ENCODE data around the gene TTC9B. TPM values are rescaled to one million over a fixed set of nuclear protein-coding genes. Genes with fewer than 3 reads are reported as not detected.

The TTC9B gene
- total and polyA plus RNA-seq, 2 of the 13 experiments (the other 11 are each of a cell fraction or from before 2014, with no cell fraction given): not detected

DNA sequence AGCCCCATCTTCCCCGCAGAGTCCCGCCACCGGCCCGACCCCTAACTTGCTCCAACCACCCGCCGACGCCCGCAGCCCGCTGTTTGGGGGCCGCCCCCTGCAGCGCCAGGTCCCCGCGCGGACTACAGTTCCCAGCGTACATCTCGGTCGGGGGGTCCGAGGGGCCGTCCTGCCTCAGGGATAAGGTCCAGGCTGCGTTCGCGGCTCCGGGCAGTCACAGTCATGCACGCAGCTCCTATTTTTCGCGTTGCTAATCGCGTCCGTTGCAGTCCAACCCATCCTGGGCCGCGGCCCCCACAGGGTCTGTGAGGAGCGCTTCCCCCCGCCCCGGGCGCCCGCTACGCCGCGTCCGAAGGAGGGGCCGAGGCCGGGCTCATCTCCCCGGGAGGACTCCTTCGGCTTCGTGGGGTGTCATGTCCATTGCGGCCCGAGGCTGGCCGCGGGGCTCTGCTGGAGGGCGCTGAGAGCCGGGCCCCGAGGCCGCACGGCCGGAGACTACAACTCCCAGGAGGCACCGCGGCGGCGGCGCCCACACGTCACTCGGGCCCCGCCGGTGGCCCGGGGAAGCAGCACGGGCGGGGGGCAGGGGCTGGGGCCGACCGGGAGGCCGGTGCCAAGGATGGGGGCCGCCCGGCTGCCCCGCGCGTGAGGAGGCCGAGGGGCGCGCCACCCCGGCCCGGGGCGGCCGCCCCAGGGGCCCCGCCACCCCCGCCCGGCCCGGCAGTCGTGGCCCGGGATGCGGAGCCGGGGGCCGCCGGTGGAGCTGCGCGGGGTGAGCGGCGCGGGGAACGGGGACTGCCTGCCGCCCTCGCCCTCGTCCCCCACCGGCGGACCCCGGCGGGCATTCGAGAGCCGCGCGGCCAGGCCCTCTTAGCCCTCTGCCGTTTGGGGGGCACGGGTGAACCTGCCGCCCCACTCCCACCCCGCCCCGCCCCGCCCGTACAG is 27.0 kb downstream of the TTC9B start, which contains the start of gene MAP3K10 (continued):
- TF ChIP-seq, protein P1, sequence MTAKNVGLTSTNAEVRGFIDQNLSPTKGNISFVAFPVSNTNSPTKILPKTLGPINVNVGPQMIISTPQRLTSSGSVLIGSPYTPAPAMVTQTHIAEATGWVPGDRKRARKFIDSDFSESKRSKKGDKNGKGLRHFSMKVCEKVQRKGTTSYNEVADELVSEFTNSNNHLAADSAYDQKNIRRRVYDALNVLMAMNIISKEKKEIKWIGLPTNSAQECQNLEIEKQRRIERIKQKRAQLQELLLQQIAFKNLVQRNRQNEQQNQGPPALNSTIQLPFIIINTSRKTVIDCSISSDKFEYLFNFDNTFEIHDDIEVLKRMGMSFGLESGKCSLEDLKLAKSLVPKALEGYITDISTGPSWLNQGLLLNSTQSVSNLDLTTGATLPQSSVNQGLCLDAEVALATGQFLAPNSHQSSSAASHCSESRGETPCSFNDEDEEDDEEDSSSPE (CRISPR knock-in tag; IDR thresholded peaks at IDR 0.05): peak; percentile 47
- no peak for TF ChIP-seq AGO1 (IDR thresholded peaks at IDR 0.05; ENCODE audit: low read depth, low read length, poor library complexity, severe bottlenecking)
- 0 out of 2 replicates have a peak, but pooled peaks have one; percentile 33 for TF ChIP-seq TAF1 (CRISPR knock-in tag; IDR thresholded peaks at IDR 0.05)
- 0 out of 2 replicates have a peak, but pooled peaks have one; percentile 64 for TF ChIP-seq NR1H2 (CRISPR knock-in tag; IDR thresholded peaks at IDR 0.05; ENCODE audit: borderline replicate concordance, low read depth)
- peak; percentile 89 for TF ChIP-seq ZNF501 (CRISPR knock-in tag; IDR thresholded peaks at IDR 0.05)
- TF ChIP-seq, protein P2, sequence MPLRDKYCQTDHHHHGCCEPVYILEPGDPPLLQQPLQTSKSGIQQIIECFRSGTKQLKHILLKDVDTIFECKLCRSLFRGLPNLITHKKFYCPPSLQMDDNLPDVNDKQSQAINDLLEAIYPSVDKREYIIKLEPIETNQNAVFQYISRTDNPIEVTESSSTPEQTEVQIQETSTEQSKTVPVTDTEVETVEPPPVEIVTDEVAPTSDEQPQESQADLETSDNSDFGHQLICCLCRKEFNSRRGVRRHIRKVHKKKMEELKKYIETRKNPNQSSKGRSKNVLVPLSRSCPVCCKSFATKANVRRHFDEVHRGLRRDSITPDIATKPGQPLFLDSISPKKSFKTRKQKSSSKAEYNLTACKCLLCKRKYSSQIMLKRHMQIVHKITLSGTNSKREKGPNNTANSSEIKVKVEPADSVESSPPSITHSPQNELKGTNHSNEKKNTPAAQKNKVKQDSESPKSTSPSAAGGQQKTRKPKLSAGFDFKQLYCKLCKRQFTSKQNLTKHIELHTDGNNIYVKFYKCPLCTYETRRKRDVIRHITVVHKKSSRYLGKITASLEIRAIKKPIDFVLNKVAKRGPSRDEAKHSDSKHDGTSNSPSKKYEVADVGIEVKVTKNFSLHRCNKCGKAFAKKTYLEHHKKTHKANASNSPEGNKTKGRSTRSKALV (CRISPR knock-in tag; IDR thresholded peaks at IDR 0.05): no peak
- TF ChIP-seq ZBTB7A (CRISPR knock-in tag; IDR thresholded peaks at IDR 0.05): peak; percentile 89
- TF ChIP-seq, protein P3, sequence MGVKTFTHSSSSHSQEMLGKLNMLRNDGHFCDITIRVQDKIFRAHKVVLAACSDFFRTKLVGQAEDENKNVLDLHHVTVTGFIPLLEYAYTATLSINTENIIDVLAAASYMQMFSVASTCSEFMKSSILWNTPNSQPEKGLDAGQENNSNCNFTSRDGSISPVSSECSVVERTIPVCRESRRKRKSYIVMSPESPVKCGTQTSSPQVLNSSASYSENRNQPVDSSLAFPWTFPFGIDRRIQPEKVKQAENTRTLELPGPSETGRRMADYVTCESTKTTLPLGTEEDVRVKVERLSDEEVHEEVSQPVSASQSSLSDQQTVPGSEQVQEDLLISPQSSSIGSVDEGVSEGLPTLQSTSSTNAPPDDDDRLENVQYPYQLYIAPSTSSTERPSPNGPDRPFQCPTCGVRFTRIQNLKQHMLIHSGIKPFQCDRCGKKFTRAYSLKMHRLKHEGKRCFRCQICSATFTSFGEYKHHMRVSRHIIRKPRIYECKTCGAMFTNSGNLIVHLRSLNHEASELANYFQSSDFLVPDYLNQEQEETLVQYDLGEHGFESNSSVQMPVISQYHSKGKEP (CRISPR knock-in tag; IDR thresholded peaks at IDR 0.05): no peak
- TF ChIP-seq XRCC5 (optimal IDR thresholded peaks at IDR 0.05; ENCODE audit: low read length): peak; percentile 62
- TF ChIP-seq ZNF766 (CRISPR knock-in tag; IDR thresholded peaks at IDR 0.05; ENCODE audit: borderline replicate concordance): 0 out of 2 replicates have a peak, but pooled peaks have one; percentile 15
- no peak for TF ChIP-seq FOXA3 (CRISPR knock-in tag; IDR thresholded peaks at IDR 0.05)
- TF ChIP-seq, protein P4, sequence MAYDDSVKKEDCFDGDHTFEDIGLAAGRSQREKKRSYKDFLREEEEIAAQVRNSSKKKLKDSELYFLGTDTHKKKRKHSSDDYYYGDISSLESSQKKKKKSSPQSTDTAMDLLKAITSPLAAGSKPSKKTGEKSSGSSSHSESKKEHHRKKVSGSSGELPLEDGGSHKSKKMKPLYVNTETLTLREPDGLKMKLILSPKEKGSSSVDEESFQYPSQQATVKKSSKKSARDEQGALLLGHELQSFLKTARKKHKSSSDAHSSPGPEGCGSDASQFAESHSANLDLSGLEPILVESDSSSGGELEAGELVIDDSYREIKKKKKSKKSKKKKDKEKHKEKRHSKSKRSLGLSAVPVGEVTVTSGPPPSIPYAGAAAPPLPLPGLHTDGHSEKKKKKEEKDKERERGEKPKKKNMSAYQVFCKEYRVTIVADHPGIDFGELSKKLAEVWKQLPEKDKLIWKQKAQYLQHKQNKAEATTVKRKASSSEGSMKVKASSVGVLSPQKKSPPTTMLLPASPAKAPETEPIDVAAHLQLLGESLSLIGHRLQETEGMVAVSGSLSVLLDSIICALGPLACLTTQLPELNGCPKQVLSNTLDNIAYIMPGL (CRISPR knock-in tag; IDR thresholded peaks at IDR 0.05; ENCODE audit: borderline replicate concordance in 1 of 2, low read depth in 1 of 2): peak; percentile 35 to 72; a peak in 3 of 4 replicates
- no peak; the same call in 1 of the 2 replicates for TF ChIP-seq MTA1 (CRISPR knock-in tag; IDR thresholded peaks at IDR 0.05; ENCODE audit: borderline replicate concordance)
- TF ChIP-seq ZBTB42 (CRISPR knock-in tag; IDR thresholded peaks at IDR 0.05): no peak
- TF ChIP-seq ZNF3 (CRISPR knock-in tag; IDR thresholded peaks at IDR 0.05): peak; percentile 76
- peak; percentile 54 for TF ChIP-seq SAP130 (CRISPR knock-in tag; IDR thresholded peaks at IDR 0.05; ENCODE audit: low read depth)
- no peak for TF ChIP-seq AHR (CRISPR knock-in tag; IDR thresholded peaks at IDR 0.05)
- TF ChIP-seq, protein P5, sequence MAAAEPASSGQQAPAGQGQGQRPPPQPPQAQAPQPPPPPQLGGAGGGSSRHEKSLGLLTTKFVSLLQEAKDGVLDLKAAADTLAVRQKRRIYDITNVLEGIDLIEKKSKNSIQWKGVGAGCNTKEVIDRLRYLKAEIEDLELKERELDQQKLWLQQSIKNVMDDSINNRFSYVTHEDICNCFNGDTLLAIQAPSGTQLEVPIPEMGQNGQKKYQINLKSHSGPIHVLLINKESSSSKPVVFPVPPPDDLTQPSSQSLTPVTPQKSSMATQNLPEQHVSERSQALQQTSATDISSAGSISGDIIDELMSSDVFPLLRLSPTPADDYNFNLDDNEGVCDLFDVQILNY (CRISPR knock-in tag; conservative IDR thresholded peaks at IDR 0.05): 0 out of 2 replicates have a peak, but pooled peaks have one; percentile 41
- TF ChIP-seq FOSL2 (CRISPR knock-in tag; IDR thresholded peaks at IDR 0.05): 0 out of 2 replicates have a peak, but pooled peaks have one; percentile 29
- TF ChIP-seq ISL2 (CRISPR knock-in tag; IDR thresholded peaks at IDR 0.05): peak; percentile 72
- TF ChIP-seq ZSCAN9 (CRISPR knock-in tag; IDR thresholded peaks at IDR 0.05; ENCODE audit: borderline replicate concordance): peak; percentile 44; the same call in 1 of the 2 replicates
